H1 (cell line): ENCODE measurements around the gene ZSCAN25. TPM values are rescaled to one million over a fixed set of nuclear protein-coding genes. Genes with fewer than 3 reads are reported as not detected.

ENCODE experiments used
- CTCF ChIA-PET: fragments of 300-600 bp; sonication (Branson Sonifier 250); formaldehyde crosslinking; loops from one replicate; lab custom pipeline; 2021; ENCODE audit not compliant: partially characterized antibody; lab: Charles Lee
- POLR2A ChIA-PET: fragments of 300-600 bp; sonication (Branson Sonifier 250); formaldehyde crosslinking; loops from one replicate; lab custom pipeline; 2021; ENCODE audit warnings: inconsistent platforms; ENCODE audit not compliant: partially characterized antibody; lab: Charles Lee
- DNase-seq, 2 experiments: peaks; one replicate each; pipeline versions ENCODE4 v3.0.0 to v3.0.0-alpha.2; 2010 to 2022; ENCODE audit warnings: low spot score in 2 of 2, low read depth in 1 of 2, mixed read lengths in 1 of 2
- FAIRE-seq: peaks from 2 replicates; lab custom pipeline; 2011; peaks lifted over from hg19 to GRCh38; lab: Jason Lieb, UNC
- H2AFZ ChIP-seq: 2 replicates; pipeline ENCODE4 v1.8.1; 2012; ENCODE audit warnings: low read length, inconsistent platforms
- H2AK5ac ChIP-seq: 2 replicates; pipeline ENCODE4 v1.6.1; 2013; ENCODE audit warnings: low read depth, low read length
- H2BK120ac ChIP-seq: replicated peaks from 2 replicates; pipeline ENCODE3; 2013; ENCODE audit warnings: low read depth, low read length, inconsistent platforms
- H2BK12ac ChIP-seq: 2 replicates; pipeline ENCODE4 v1.6.1; 2013; ENCODE audit warnings: low read depth, low read length
- H2BK15ac ChIP-seq: 2 replicates; pipeline ENCODE4 v1.6.1; 2013; ENCODE audit warnings: low read length
- H2BK20ac ChIP-seq: 2 replicates; pipeline ENCODE4 v1.6.1; 2013; ENCODE audit warnings: low read length
- H2BK5ac ChIP-seq: 2 replicates; pipeline ENCODE4 v1.6.1; 2013; ENCODE audit warnings: low read depth, low read length
- H3K14ac ChIP-seq: 2 replicates; pipeline ENCODE4 v1.6.1; 2013; ENCODE audit warnings: inconsistent platforms; ENCODE audit not compliant: insufficient read length
- H3K18ac ChIP-seq: 2 replicates; pipeline ENCODE4 v1.6.1; 2013; ENCODE audit warnings: low read length; ENCODE audit errors: extremely low read depth
- H3K23ac ChIP-seq: 2 replicates; pipeline ENCODE4 v1.6.1; 2013; ENCODE audit warnings: inconsistent platforms; ENCODE audit not compliant: insufficient read length
- H3K23me2 ChIP-seq: 2 replicates; pipeline ENCODE4 v1.6.1; 2013; ENCODE audit warnings: low read depth, low read length
- H3K27ac ChIP-seq: 2 replicates; pipeline ENCODE4 v1.6.1; 2011; ENCODE audit warnings: low read depth, low read length, inconsistent platforms
- H3K27me3 ChIP-seq, 4 experiments: replicated peaks in 1 of 4; 1 replicate in 1 of 4; 2 replicates in 3 of 4; pipeline versions ENCODE4 v1.6.1 to v1.8.1; 2011 to 2013; ENCODE audit warnings: low read length in 3 of 4, mild to moderate bottlenecking in 3 of 4, inconsistent platforms in 2 of 4, mixed read lengths in 2 of 4, moderate library complexity in 1 of 4; ENCODE audit not compliant: control insufficient read depth in 3 of 4, insufficient read depth in 3 of 4; ENCODE audit errors: extremely low read depth in 1 of 4
- H3K36me3 ChIP-seq, 4 experiments: 2 replicates each; pipeline versions ENCODE4 v1.6.1 to v1.8.1; 2011 to 2013; ENCODE audit warnings: mild to moderate bottlenecking in 4 of 4, low read length in 3 of 4, moderate library complexity in 2 of 4, control low read depth in 1 of 4, inconsistent platforms in 1 of 4; ENCODE audit not compliant: insufficient read depth in 4 of 4, control insufficient read depth in 2 of 4
- H3K4ac ChIP-seq: replicated peaks from 2 replicates; pipeline ENCODE3; 2013; ENCODE audit warnings: low read length, low read depth, mixed read lengths, inconsistent platforms; ENCODE audit not compliant: insufficient read length
- H3K4me1 ChIP-seq, 4 experiments: replicated peaks in 1 of 4; 1 replicate in 1 of 4; 2 replicates in 3 of 4; pipeline versions ENCODE4 v1.6.1 to v1.8.1; 2011 to 2013; ENCODE audit warnings: low read length in 3 of 4, inconsistent platforms in 2 of 4, mixed read lengths in 1 of 4; ENCODE audit not compliant: insufficient read depth in 4 of 4, control insufficient read depth in 3 of 4
- H3K4me2 ChIP-seq, 2 experiments: 2 replicates each; pipeline versions ENCODE4 v1.6.1 to v1.8.1; 2011 to 2013; ENCODE audit warnings: low read depth in 2 of 2, low read length in 2 of 2, control low read depth in 1 of 2, inconsistent platforms in 1 of 2, mild to moderate bottlenecking in 1 of 2; ENCODE audit not compliant: insufficient read depth in 1 of 2
- H3K4me3 ChIP-seq, 4 experiments: fragments of 200-600, 300-600 bp in 1 of 4; sonication (generic), shearing (Covaris generic), sonication (Bioruptor Twin) in 1 of 4; 2 replicates each; pipeline versions ENCODE4 v1.5.1 to v1.8.1; 2011 to 2016; ENCODE audit warnings: low read length in 4 of 4, low read depth in 3 of 4, control low read depth in 2 of 4, inconsistent platforms in 2 of 4, mild to moderate bottlenecking in 2 of 4, mixed read lengths in 1 of 4, moderate library complexity in 1 of 4; ENCODE audit not compliant: insufficient read depth in 2 of 4; ENCODE audit errors: extremely low read depth in 1 of 4
- H3K56ac ChIP-seq: replicated peaks from 2 replicates; pipeline ENCODE3; 2013; ENCODE audit warnings: low read depth, mild to moderate bottlenecking, mixed read lengths, low read length, inconsistent platforms; ENCODE audit not compliant: insufficient read length
- H3K79me1 ChIP-seq: 2 replicates; pipeline ENCODE4 v1.6.1; 2013; ENCODE audit warnings: low read depth, low read length, control low read depth
- H3K79me2 ChIP-seq, 2 experiments: 2 replicates each; pipeline versions ENCODE4 v1.6.1 to v1.8.1; 2012 to 2013; ENCODE audit warnings: low read length in 2 of 2, mild to moderate bottlenecking in 2 of 2, inconsistent platforms in 1 of 2; ENCODE audit not compliant: insufficient read depth in 2 of 2, control insufficient read depth in 1 of 2
- H3K9ac ChIP-seq, 4 experiments: replicated peaks in 1 of 4; 1 replicate in 1 of 4; 2 replicates in 3 of 4; pipeline versions ENCODE4 v1.6.1 to v1.8.1; 2011 to 2013; ENCODE audit warnings: low read depth in 3 of 4, low read length in 3 of 4, control low read depth in 2 of 4, mild to moderate bottlenecking in 2 of 4, moderate library complexity in 2 of 4, inconsistent platforms in 1 of 4; ENCODE audit errors: extremely low read depth in 1 of 4
- H3K9me3 ChIP-seq, 2 experiments: 2 replicates each; pipeline versions ENCODE4 v1.6.1 to v1.8.1; 2012 to 2013; ENCODE audit warnings: mild to moderate bottlenecking in 2 of 2, moderate library complexity in 2 of 2, control low read depth in 1 of 2, inconsistent platforms in 1 of 2, low read depth in 1 of 2, low read length in 1 of 2, mixed read lengths in 1 of 2; ENCODE audit not compliant: insufficient read depth in 2 of 2
- H4K20me1 ChIP-seq, 2 experiments: replicated peaks in 1 of 2; 2 replicates each; pipeline versions ENCODE3 to v1.8.1; 2011 to 2013; ENCODE audit warnings: inconsistent platforms in 2 of 2, low read length in 2 of 2, mild to moderate bottlenecking in 1 of 2; ENCODE audit not compliant: insufficient read depth in 2 of 2, control insufficient read depth in 1 of 2
- H4K5ac ChIP-seq: 2 replicates; pipeline ENCODE4 v1.6.1; 2013; ENCODE audit warnings: low read length, low read depth, mixed read lengths, inconsistent platforms; ENCODE audit not compliant: insufficient read length
- H4K8ac ChIP-seq: 2 replicates; pipeline ENCODE4 v1.8.0; 2013; ENCODE audit warnings: mild to moderate bottlenecking, moderate library complexity, low read length, inconsistent platforms; ENCODE audit not compliant: insufficient read depth; ENCODE audit errors: extremely low read depth
- H4K91ac ChIP-seq: replicated peaks from 2 replicates; pipeline ENCODE3; 2013; ENCODE audit warnings: low read length, mixed read lengths, inconsistent platforms; ENCODE audit not compliant: insufficient read length
- ASH2L ChIP-seq: fragments of 200-600, 300-600 bp; sonication (generic); IDR thresholded peaks from one replicate; pipeline ENCODE4 v1.7.1; 2017; ENCODE audit warnings: low read length
- ATF3 ChIP-seq: IDR thresholded peaks from 2 replicates; pipeline ENCODE4 v1.6.1; 2011; ENCODE audit warnings: low read depth, mild to moderate bottlenecking, low read length; ENCODE audit not compliant: insufficient read depth
- BACH1 ChIP-seq: IDR thresholded peaks from 2 replicates; pipeline ENCODE4 v1.6.1; 2012; ENCODE audit warnings: low read length, improper control_type of control experiment
- BCL11A ChIP-seq, 2 experiments: IDR thresholded peaks; one replicate each; pipeline ENCODE4 v1.6.1; 2011; ENCODE audit warnings: low read depth in 2 of 2, low read length in 2 of 2, mild to moderate bottlenecking in 2 of 2
- CTCF ChIP-seq, 3 experiments: IDR thresholded peaks; 1 replicate in 2 of 3; 2 replicates in 1 of 3; pipeline versions ENCODE4 v1.5.1 to v1.6.1; 2011; ENCODE audit warnings: low read length in 3 of 3, mild to moderate bottlenecking in 3 of 3, inconsistent platforms in 2 of 3, low read depth in 1 of 3, moderate library complexity in 1 of 3; ENCODE audit not compliant: insufficient read depth in 1 of 3; ENCODE audit errors: control extremely low read depth in 1 of 3
- HDAC2 ChIP-seq, 2 experiments: fragments of 300-600 bp in 1 of 2; sonication (generic) in 1 of 2; IDR thresholded peaks; 2 replicates each; pipeline ENCODE4 v1.6.1; 2011 to 2012; ENCODE audit warnings: low read depth in 2 of 2, low read length in 2 of 2, mild to moderate bottlenecking in 2 of 2, moderate library complexity in 2 of 2, borderline replicate concordance in 1 of 2, inconsistent platforms in 1 of 2
- KDM1A ChIP-seq: fragments of 200-600, 300-600 bp; sonication (generic); IDR thresholded peaks from 2 replicates; pipeline ENCODE4 v1.7.1; 2016; ENCODE audit warnings: mild to moderate bottlenecking, low read length, borderline replicate concordance
- POLR2AphosphoS5 ChIP-seq: IDR thresholded peaks from 2 replicates; pipeline ENCODE4 v1.6.1; 2011; ENCODE audit warnings: low read depth, low read length
- SAP30 ChIP-seq: fragments of 300-600 bp; sonication (generic); IDR thresholded peaks from 2 replicates; pipeline ENCODE4 v1.7.1; 2012; ENCODE audit warnings: low read length, moderate library complexity, mild to moderate bottlenecking, inconsistent platforms; ENCODE audit not compliant: insufficient read depth, insufficient replicate concordance
- TEAD4 ChIP-seq: IDR thresholded peaks from 2 replicates; pipeline ENCODE4 v1.6.1; 2012; ENCODE audit warnings: low read depth, low read length, inconsistent platforms, mixed read lengths
- ZNF274 ChIP-seq: IDR thresholded peaks from 2 replicates; pipeline ENCODE4 v1.7.0; 2012; ENCODE audit warnings: low read length, borderline replicate concordance; ENCODE audit errors: extremely low read depth
- WGBS, 2 experiments: shearing (Covaris generic) in 1 of 2; methylation state at CpG; one replicate each; pipeline versions ENCODE4 v1.1.6 to v1.1.7; 2013 to 2015; ENCODE audit warnings: low lambda C conversion rate in 2 of 2, mixed read lengths in 2 of 2, inconsistent platforms in 1 of 2, low coverage in 1 of 2, missing lambda C conversion rate in 1 of 2; ENCODE audit not compliant: insufficient replicate concordance in 2 of 2, insufficient coverage in 1 of 2, insufficient read length in 1 of 2; ENCODE audit errors: extremely low coverage in 1 of 2, missing lambda C conversion rate in 1 of 2; 5-methylcytosine and 5-hydroxymethylcytosine counted together
- polyA plus RNA-seq, 7 experiments: library from polyadenylated mRNA; depleted of rRNA in 3 of 7; stranded (reverse) in 5 of 7; unstranded in 2 of 7; fragments of >200 nt in 5 of 7; fragments of 200-250 nt in 2 of 7; gene quantifications; 1 replicate in 5 of 7; 2 replicates in 1 of 7; 4 replicates in 1 of 7; pipeline versions ENCODE4 v1.2.1 to v1.2.3, GENCODE V29; 2011 to 2013; ENCODE audit warnings: missing spikeins in 2 of 7, mixed read lengths in 2 of 7
- total RNA-seq: library from RNA; stranded (reverse); fragmentation: NEBNext Ultra II Directional; extraction: Animal tissue kit (Norgen Biotek cat#: 25700); gene quantifications from 2 replicates; pipeline ENCODE4 v1.2.1, GENCODE V29; 2021

ZSCAN25 gene
- total and polyA plus RNA-seq, 2 of the 8 experiments (the other 6 are each of a cell fraction or from before 2014, with no cell fraction given): 10.1 to 18.6 TPM

- H3K56ac ChIP-seq: no peak overlapping the region
- H3K23me2 ChIP-seq: peaks cover 7% of the 10 kb centered on the region
- H3K4me3 ChIP-seq: no peak overlapping the region
- no peak overlapping the region for H3K18ac ChIP-seq
- H3K27ac ChIP-seq: no peak overlapping the region
- no peak overlapping the region for H3K4me2 ChIP-seq
- H4K5ac ChIP-seq: no peak overlapping the region
- no peak overlapping the region for H4K91ac ChIP-seq
- H2AFZ ChIP-seq: no peak overlapping the region
- H2BK15ac ChIP-seq: no peak overlapping the region
- H3K9ac ChIP-seq: no peak overlapping the region
- H3K79me2 ChIP-seq: peaks cover 0 to 12% of the 10 kb centered on the region in 2 experiments; a peak in 1 of 4 replicates
- H3K9me3 ChIP-seq: no peaks in the 10 kb centered on the region
- no peak overlapping the region for H3K14ac ChIP-seq
- no peaks in the 10 kb centered on the region; a peak in 2 of 7 replicates for H3K4me1 ChIP-seq
- no peak overlapping the region for H4K8ac ChIP-seq
- H3K23ac ChIP-seq: no peak overlapping the region
- H2BK12ac ChIP-seq: no peak overlapping the region
- H3K36me3 ChIP-seq: peaks cover 15 to 51% (median 41%) of the 10 kb centered on the region in 4 experiments
- DNase-seq (no peak), FAIRE-seq (no peak)
- ChIA-PET CTCF (interaction anchor here (4.1 kb wide), 1 partner anchor 11 kb away, joined by 13 read pairs; no protein-coding TSS in a partner anchor), POLR2A (no interaction called here)
- peaks cover 8% of the 10 kb centered on the region for H3K79me1 ChIP-seq
- H3K27me3 ChIP-seq: no peaks in the 10 kb centered on the region
- peaks cover 0 to 5% of the 10 kb centered on the region in 2 experiments for H4K20me1 ChIP-seq
- WGBS, 2 experiments: 90% methylated on average over 3 of the region's 3 CpGs; no CpG with 5 or more reads in 1 of the 2 experiments
- no peak overlapping the region for H2AK5ac ChIP-seq
- no peak overlapping the region for H3K4ac ChIP-seq
- no peak overlapping the region for H2BK120ac ChIP-seq
- H2BK20ac ChIP-seq: no peak overlapping the region
- H2BK5ac ChIP-seq: no peak overlapping the region
- no peak for TF ChIP-seq ATF3
- TF ChIP-seq POLR2AphosphoS5: no peak
- no peak for TF ChIP-seq BCL11A (IDR thresholded peaks at IDR 0.05; ENCODE audit: low read depth in 2 of 2, low read length in 2 of 2)
- no peak for TF ChIP-seq ZNF274
- no peak for TF ChIP-seq SAP30
- no peak for TF ChIP-seq BACH1
- no peak for TF ChIP-seq TEAD4
- TF ChIP-seq KDM1A: no peak
- no peak for TF ChIP-seq CTCF (IDR thresholded peaks at IDR 0.05; ENCODE audit: control extremely low read depth in 1 of 3, insufficient read depth in 1 of 3, low read depth in 1 of 3, low read length in 3 of 3)
- TF ChIP-seq ASH2L: no peak
- no peak for TF ChIP-seq HDAC2 (IDR thresholded peaks at IDR 0.05; ENCODE audit: borderline replicate concordance in 1 of 2, low read depth in 2 of 2, low read length in 2 of 2)
These were observed 2.0 kb downstream of the ZSCAN25 start for GRCh38 chr7:99618726-99619125.
